HG03135 (cell line): Measurements from ENCODE around the gene USP3.
"Not testable (repeated sequence)": the region's sequence is repeated elsewhere in the genome, so short reads cannot be mapped to it uniquely, and the experiment has no call there.

Source experiments
- ATAC-seq: cut with Tn5 transposase; IDR thresholded peaks from one replicate; pipeline ENCODE4 v1.9.1; 2021; ENCODE audit warnings: mild to moderate bottlenecking, moderate library complexity; ENCODE audit not compliant: unreplicated experiment

USP3 gene

DNA sequence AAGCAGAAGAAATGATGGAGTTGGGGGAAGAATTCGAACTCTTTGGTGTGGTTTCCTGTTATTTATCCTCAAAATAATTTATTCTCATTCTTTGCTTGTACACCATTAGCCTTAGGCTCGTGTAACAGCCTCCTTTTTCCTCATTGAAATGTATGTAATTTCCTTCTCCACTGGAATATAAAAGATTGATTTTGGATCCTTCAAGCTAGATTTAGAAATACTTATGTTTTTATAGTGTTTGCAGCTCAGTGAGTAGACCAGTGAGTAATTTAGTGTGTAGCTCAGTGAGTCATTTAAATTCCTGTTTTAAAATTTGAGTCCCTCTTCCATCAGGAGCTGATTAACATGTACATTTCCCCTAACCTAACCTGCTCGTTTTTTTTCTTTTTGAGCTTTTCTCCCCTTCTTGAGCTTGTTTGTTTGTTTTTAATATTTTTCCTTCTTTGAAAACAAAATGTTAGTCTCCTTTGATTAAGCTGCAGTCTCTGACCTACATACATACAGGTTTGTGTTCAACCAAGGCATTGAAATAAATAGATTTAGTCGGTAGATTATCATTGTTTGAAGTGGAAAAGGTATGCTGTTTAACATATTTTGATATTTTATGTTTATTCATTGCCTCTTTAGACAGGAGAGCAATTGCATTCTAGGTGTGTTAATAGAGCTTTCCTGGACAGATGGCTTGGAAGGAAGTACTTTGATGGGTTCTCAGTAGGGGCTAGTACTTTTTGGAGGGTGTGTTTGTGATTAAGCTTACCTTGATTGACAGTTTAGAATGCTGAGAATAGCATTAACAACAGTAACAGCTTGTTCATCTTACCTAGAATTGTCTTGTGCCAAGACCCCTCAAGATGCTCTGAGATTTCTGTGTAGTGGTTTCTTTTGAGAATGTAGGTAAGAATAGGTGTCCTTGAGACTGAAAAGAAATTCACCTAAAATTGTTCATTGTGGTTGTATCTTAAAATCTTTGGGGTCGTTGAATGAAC is 5.9 kb downstream of the USP3 start:
- ATAC-seq, result no peak

DNA sequence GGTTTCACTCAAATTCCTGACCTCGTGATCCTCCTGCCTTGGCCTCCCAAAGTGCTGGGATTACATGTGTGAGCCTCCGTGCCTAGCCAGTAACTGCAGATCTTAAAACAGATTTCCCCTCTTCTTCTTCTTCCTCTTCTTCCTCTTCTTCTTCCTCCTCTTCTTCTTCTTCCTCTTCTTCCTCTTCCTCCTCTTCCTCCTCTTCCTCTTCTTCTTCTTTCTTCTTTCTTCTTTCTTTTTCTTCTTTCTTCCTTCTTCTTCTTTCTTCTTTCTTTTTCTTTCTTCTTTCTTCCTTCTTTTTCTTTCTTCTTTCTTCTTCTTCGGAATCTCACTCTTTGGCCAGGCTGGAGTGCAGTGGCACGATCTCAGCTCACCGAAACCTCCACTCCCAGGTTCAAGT is 7.8 kb downstream of the USP3 start:
- ATAC-seq, result no peak

DNA sequence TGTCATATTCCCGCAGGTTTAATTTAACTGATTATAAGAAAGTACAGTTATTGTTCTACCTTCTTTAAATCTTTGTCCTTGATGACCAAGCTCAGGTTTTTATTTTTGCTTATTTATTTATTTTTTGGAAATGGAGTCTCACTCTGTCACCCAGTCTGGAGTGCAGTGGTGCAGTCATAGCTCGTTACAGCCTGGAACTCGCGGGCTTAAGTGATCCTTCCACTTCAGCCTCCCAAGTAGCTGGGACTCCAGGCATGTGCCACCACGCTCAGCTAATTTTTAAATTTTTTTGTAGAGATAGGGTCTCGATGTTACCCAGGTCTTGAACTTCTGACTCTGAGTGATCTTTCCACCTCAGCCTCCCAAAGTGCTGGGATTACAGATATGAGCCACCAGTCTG is 8.9 kb downstream of the USP3 start:
- no peak for ATAC-seq

DNA sequence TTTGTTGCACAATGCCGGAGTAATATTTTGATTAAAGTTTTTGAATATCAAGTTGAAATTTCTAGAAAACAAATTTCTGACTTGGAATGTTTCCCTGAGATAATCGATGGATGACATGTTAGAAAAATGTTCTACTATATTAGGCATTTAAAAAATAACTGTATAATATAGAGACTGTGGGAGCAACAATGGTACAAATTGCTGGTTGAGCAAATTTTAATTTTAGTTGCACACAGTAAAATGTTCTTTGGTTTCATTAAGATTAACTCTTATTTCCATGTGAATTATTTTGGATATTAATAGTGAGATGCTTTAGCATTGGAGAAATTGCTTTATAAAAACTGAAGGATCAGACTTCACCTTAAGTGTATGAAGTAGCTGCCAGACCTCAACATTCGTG is 9.3 kb downstream of the USP3 start:
- ATAC-seq, result no peak

DNA sequence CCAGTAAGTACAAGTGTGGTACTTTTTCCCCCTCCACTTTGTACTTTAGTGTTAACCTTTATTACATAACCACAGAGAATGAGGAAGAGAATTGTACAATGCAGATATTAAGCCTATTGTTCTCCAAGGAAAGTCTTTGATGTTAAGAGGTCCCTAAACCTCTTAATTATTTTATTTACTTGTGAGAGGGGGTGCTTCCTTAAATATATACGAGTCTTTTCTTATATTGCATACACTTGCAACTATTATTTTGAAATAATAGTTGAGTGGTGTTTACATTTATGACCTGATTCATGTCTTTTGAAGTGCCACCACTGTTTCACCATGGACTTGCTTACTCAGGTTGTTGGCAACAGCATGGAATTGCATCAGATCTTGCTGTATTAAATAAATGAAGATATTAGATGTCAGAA is 10.1 kb downstream of the USP3 start:
- no peak for ATAC-seq

DNA sequence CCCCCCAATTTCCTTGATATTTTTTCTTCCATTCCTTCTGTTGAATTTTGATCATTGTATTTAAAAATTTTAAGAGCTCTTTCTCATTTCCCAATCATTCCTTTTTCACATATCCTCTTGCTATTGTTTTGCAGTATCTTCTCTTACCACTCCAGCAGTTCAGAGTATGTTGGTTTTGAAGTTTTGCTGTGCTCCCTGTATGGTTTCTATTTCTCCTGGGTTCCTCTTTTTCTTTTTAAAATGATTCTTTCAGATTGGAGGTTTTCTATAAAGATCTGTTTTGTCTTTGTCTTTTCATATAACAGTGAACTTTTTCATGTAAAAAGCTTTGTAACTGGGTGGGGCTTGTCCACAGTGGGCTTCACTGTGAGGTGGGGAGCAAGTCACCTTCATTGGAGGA is 12.8 kb downstream of the USP3 start:
- ATAC-seq, result no peak

DNA sequence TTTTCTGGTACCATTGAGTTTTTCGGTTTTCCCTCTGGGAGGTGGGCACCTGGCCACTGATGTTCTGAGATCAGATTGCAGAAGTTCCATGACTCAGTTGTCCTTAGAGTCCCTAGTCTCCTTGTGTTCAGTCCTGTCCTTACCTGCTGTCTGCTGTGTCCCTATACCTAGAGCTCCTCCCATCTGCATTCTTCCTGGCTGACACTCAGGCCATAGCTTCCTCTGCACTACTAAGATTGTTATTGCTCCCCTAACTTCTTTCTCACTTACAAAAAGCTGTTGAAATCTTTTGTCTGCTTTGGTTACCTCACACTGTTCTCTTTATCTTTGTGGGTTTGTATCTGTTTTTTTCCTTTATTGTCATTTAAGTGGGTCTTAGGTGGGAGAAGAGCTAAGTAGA is 13.2 kb downstream of the USP3 start:
- ATAC-seq, result no peak

DNA sequence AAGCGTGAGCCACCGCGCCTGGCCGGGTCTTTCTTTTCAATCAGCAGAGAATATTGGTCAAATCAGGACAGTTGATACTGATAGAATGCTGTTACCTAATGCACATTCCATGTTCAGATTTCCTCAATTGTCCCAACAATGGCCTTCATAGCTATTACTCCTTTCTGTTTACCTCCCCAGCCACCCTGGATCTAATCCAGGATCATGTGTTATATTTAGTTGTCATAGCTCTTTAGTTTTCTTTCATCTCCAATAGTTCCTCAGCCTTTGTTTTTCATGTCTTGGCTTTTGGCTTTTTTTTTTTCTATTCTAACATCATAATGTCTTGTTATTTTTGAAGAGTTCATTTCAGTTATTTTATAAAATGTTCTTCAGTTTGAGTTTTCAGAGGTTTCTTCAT is 14.6 kb downstream of the USP3 start:
- no peak for ATAC-seq

DNA sequence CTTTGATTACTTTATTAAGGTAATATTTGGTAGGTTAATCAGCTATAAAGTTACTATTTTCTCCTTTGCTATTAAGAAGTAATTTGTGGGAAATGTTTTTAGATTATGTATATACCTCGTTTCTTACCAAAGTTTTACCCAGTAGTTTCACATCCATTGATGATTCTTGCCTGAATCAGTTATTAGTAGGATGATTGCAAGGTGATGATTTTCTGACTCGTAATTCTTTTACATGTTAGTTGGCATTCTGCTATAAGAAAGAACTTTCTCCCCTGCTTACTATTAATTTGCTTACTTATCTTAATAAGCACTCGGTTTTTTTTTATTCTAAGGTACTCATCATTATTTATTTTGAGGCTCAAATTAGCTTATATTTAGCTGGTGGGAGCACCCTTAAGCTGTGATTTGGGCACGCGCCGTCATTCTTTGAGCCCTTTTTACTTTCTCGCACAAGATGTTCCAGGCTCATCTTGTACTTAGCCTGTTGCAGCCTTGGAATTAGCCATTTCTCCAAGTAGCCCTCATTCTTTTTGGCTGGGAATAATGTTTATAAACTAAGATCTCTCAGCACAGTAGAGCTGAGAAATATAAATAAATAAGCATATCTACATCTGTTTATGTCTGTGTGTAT is 15.3 kb downstream of the USP3 start:
- ATAC-seq, result no peak

DNA sequence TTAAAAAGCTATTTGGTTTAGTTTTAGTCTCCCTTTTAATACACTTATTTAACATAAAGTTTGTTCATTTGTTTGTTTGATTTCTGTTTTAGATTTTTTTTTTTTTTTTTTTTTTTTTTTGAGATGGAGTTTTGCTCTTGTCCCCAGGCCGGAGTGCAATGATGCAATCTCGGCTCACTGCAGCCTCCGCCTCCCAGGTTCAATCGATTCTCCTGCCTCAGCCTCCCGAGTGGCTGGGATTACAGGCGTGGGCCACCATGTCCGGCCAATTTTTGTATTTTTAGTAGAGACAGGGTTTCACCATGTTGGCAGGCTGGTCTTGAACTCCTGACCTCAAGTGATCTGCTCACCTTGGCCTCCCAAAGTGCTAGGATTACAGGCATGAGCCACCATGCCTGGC is 16.1 kb downstream of the USP3 start:
- not testable (repeated sequence) for ATAC-seq

DNA sequence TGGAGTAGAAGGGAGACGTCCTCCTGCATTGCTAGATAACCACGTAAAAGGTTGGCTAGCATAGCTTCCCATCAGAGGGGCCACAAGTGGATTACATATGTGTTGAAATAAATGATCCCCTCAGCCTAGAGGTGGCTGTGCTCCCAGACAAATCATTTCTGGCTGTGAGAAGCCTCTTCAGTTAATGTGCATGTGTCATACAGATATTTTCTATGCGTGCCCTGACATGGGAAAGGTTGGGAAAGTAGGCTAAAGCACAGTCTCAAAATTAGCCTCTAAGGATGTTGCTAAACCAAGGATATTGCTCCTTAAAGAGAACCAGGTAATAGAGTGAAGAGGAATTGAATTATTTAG is 17.8 kb downstream of the USP3 start:
- no peak for ATAC-seq

DNA sequence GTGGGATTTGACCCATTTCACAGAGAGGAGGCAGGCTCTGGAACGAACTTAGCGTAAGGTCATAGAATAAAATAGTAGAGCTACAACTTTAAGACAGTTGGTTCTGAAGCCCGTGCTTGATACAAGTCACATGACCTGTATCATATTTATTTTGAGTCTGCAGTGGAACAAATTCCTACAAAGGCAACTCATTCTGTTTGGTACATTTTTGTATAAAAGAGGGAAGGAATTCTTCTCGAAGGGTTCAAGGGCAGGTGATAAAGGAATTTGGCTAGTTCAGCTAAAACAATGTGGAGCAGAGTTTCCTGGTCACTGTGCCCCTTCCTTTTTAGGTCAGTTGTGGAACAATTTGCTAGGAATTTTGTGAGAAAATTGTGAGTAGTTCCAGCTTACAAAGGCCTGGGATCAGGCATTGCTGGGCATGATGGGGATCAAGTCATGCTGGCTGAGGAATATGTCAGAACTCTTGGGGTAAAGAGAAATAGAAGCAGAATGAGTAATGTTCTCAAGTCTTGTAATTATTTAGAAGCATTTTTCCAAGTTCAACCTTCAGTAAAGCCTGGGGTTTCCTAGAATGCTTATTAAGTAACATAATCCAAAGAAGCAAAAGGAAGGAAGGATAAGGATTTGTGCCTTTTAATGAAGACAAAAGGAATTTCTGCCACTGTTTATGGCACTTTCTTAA is 19.1 kb downstream of the USP3 start:
- no peak for ATAC-seq

DNA sequence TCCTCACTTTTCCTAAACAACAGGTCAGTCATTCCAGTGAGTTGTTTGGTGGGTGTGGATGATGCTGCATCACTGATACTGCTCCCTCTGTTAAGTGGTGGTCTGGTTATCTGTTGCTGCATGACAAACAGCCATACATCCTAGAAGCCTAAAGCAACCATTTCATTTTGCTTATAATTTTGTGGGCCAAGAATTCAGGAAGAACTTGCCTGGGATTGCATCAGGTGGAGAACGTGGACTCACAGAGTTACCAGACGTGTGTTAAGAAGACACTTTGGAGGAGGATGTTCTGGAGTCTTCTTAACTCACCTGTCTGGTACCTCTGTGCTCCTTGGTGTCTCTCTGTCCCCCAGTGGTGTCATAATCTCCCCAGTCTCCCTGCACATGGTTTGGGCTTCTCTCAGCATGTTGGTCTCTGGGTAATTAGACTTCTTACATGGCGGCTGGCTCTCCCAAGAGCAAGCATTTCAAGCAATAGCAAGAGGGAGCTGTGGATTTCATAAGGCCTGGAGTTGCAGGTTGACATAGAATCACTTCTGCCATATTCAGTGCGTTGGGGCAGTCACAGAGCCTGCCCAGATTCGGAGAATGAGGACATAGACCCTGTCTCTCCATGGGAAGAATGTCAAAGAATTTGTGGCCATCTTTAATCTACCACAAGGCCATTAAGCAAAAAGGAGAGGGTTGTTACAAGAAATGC is 20.1 kb downstream of the USP3 start:
- no peak for ATAC-seq

DNA sequence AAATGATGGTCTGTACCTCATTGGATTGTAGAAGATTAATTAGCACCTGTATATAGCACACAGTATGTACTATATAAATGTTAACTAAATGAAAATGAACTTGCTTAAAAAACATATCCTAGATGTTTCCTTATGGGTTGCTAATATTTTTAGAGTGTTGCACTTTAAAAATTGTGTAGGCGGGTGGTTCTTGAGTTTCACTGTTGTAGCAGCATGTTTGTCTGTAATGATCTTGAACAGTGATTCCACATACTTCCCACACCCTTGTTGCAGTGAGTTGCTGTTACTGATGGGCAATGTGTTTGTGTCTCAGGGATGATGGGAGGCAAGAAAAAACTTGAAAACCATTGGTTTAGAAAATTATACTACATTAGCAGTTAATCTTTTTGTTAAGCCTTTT is 22.0 kb downstream of the USP3 start:
- ATAC-seq, result no peak

DNA sequence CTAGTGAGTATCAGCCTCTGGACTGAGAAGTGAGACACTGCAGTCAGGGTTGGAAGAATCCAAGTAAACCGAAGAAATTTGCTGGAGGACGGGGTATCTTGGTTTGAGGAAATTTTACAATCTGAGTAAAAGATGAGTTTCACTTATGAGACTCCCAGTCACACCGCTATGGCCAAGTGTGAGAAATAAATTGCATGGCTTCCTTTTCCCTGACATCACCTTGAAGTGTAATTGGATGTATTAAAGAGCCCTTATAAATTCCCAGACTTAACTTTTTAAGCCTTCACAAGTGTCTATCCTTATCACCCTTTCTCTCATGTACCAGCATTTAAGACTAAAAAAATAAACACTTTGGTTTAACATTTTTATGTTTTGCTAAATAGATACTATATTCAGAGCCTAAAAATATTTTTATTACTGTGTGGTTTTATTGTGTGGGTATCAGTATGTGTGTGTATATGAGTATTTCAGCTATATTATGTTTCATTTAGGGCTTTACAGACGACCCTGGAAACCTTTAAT is 23.8 kb downstream of the USP3 start:
- ATAC-seq, result no peak

DNA sequence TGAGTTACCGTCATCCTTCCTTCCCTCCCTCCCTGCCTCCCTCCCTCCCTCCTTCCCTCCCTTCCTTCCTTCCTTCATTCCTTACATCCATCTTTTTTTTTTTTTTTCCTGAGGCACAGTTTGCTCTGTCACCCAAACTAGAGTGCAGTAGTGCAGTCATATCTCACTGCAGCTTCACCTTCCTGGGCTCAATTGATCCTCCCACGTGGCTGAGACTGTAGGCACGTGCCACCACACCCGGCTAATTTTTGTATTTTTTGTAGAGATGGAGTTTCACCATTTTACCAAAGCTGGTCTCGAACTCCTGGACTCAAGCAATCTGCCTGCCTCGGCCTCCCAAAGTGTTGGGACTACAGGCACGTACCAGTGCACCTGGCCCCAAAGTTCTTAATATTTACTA is 25.8 kb downstream of the USP3 start:
- ATAC-seq, result no peak

DNA sequence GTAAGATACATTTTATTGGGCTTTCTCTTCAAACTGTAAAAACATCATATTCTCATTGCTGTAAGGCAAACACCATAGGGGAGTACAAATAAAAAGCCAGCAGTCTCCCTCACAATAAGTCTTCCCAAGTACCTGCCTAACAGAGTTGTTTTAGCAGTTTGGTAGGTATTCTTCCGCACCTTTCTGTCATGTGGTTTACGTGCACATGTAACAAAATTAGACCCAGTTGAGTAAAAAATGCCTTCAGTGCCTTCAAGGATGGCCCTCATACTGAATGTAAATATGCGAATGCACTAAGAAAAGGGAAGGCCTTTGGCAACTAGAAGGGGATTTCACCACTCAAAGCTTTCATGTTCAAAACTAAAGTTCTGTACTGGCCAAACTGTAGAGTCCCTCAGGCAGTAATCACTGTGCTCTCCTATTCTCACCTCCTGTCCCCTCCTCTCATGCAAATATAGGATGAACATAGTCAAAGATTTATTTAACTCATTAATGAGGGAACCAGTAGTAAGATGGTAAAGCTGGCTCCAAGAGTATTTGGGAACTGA is 26.4 kb downstream of the USP3 start:
- ATAC-seq, result no peak

DNA sequence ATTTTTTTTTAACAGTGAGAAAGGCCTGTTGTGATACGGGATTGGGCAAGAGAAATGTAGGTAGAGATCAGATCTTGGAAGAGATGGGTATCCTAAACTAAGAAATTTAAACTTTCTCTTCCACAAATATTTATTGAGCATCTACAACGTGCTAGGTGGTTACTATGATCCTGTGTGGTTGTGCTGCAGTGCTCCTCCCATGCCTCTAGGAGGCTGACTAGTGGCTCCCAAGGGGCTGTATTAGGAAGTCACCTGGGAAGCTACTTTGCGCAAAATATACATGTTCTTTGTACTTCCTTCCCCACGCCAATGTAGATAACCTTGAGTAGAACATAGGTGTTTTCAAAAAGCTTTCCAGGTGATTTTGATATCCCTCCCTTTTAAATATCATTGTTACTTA is 27.2 kb downstream of the USP3 start:
- ATAC-seq, result no peak

DNA sequence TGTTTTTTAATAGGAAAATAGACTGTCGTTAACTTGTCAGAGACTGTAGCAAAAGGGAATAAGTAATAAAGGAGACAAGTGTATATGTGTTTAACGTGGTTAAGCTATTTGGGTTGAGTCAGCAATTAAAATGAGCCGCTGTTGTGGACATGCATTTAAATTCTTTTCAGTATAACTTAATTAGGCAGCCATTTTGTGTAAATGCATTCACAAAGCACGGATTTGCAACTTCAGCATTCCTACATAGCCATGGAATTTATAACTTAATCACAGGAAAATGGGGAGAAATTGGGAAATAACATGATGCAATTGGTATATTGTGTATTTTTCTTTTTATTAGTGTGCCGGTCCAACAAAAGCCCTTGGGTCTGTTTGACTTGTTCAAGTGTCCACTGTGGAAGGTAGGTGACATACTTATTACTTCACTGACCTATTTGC is 27.9 kb downstream of the USP3 start:
- no peak for ATAC-seq

DNA sequence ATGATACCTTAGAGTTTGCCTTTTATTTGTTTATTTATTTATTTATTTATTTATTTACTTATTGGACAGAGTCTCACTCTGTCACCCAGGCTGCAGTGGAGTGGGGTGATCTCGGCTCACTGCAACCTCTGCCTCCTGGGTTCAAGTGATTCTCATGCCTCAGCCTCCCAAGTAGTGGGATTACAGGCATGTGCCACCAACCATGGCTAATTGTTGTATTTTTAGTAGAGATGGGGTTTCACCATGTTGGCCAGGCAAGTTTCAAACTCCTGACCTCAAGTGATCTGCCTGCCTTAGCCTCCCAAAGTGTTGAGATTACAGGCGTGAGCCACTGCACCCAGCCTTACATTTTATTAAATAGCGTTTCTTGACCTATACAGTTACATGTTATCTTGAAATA is 30.5 kb downstream of the USP3 start:
- ATAC-seq, result not testable (repeated sequence)

DNA sequence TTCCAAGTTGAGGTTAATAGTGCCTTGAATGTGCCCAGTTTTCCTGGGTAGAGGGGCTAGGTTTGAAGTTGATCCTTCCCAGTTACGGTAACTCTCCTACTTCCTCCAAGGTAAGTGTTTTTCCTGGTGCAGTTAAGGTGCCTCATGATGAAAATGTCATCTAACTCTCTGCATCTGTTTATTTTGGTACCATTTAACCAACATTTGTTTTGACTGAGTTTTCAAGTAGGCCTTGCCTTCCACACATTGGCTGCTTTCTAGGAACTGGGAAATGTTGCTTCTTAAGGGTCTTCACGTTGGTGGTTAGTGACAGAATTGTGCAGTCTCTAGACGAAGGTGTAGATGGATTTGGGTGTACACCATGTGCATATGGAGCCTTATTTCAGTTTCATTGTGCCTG is 31.3 kb downstream of the USP3 start:
- ATAC-seq, result no peak
